GM12891 (cell line): ENCODE measurements around the gene TMX3.

ENCODE experiments used
- DNase-seq: peaks from one replicate; pipeline ENCODE4 v3.0.0; 2011; ENCODE audit warnings: low spot score; ENCODE audit not compliant: insufficient read length
- FAIRE-seq: peaks from 2 replicates; lab custom pipeline; 2011; peaks lifted over from hg19 to GRCh38; lab: Jason Lieb, UNC
- PAX5 ChIP-seq: IDR thresholded peaks from 2 replicates; pipeline ENCODE4 v1.6.1; 2011; ENCODE audit warnings: low read length, moderate library complexity, mild to moderate bottlenecking; ENCODE audit not compliant: insufficient read depth, severe bottlenecking
- POLR2A ChIP-seq: IDR thresholded peaks from 2 replicates; pipeline ENCODE4 v1.6.1; 2011; ENCODE audit warnings: low read depth, low read length, control low read depth
- POLR2AphosphoS5 ChIP-seq: IDR thresholded peaks from 2 replicates; pipeline ENCODE4 v1.6.1; 2011; ENCODE audit warnings: low read depth, low read length, control low read depth
- POU2F2 ChIP-seq: IDR thresholded peaks from 2 replicates; pipeline ENCODE4 v1.6.1; 2011; ENCODE audit warnings: low read depth, mild to moderate bottlenecking, control low read depth, low read length, moderate library complexity
- SPI1 ChIP-seq: IDR thresholded peaks from 2 replicates; pipeline ENCODE4 v1.6.1; 2011; ENCODE audit warnings: low read depth, low read length, control low read depth
- TAF1 ChIP-seq: IDR thresholded peaks from 2 replicates; pipeline ENCODE4 v1.6.1; 2011; ENCODE audit warnings: low read depth, low read length, control low read depth

The TMX3 gene

GRCh38 chr18:68714366-68714711 is 569 bp downstream of the TMX3 start:
- TF ChIP-seq TAF1 (no peak), POU2F2 (no peak), PAX5 (no peak), SPI1 (no peak), POLR2AphosphoS5 (no peak), POLR2A (no peak)
- no peak for FAIRE-seq
- DNase-seq, result no peak

- TF ChIP-seq PAX5 (no peak), POU2F2 (no peak), POLR2A (no peak), POLR2AphosphoS5 (no peak), SPI1 (no peak), TAF1 (no peak)
- DNase-seq, result no peak
- no peak for FAIRE-seq
These were observed 1.1 kb downstream of the TMX3 start for GRCh38 chr18:68713796-68714195.

- FAIRE-seq, result peak; percentile 81
- no peak for DNase-seq
- no peak for TF ChIP-seq POLR2AphosphoS5
- TF ChIP-seq TAF1, result no peak
- TF ChIP-seq POLR2A, result no peak
- no peak for TF ChIP-seq PAX5
- TF ChIP-seq POU2F2, result no peak
- TF ChIP-seq SPI1, result no peak
These were observed 1.8 kb downstream of the TMX3 start for GRCh38 chr18:68713131-68713530.

GRCh38 chr18:68707646-68708045 is 7.3 kb downstream of the TMX3 start:
- TF ChIP-seq POU2F2, result no peak
- no peak for TF ChIP-seq POLR2A
- TF ChIP-seq PAX5, result no peak
- no peak for TF ChIP-seq SPI1
- TF ChIP-seq TAF1, result no peak
- no peak for TF ChIP-seq POLR2AphosphoS5
- DNase-seq (no peak), FAIRE-seq (no peak)

GRCh38 chr18:68705119-68705518 is 9.8 kb downstream of the TMX3 start:
- DNase-seq (no peak), FAIRE-seq (no peak)
- TF ChIP-seq SPI1 (no peak), POLR2A (no peak), POLR2AphosphoS5 (no peak), TAF1 (no peak), POU2F2 (no peak), PAX5 (no peak)

GRCh38 chr18:68703326-68703725 is 11.6 kb downstream of the TMX3 start:
- FAIRE-seq, result no peak
- no peak for DNase-seq
- no peak for TF ChIP-seq PAX5
- no peak for TF ChIP-seq POLR2A
- TF ChIP-seq POLR2AphosphoS5, result no peak
- TF ChIP-seq TAF1, result no peak
- no peak for TF ChIP-seq SPI1
- TF ChIP-seq POU2F2, result no peak

GRCh38 chr18:68701353-68701752 is 13.6 kb downstream of the TMX3 start:
- DNase-seq (no peak), FAIRE-seq (no peak)
- TF ChIP-seq POLR2A, result no peak
- no peak for TF ChIP-seq TAF1
- TF ChIP-seq POU2F2, result no peak
- TF ChIP-seq SPI1, result no peak

GRCh38 chr18:68699043-68699442 is 15.9 kb downstream of the TMX3 start:
- FAIRE-seq, result no peak

GRCh38 chr18:68696937-68697336 is 18.0 kb downstream of the TMX3 start:
- TF ChIP-seq PAX5 (no peak), POLR2A (no peak), SPI1 (no peak), POU2F2 (no peak), TAF1 (no peak), POLR2AphosphoS5 (no peak)
- DNase-seq, result no peak
- FAIRE-seq, result no peak

More at GRCh38 chr18:68699043-68699442, 15.9 kb downstream of the TMX3 start:
- DNase-seq, result no peak
- TF ChIP-seq POLR2A, result no peak

- no peak for DNase-seq
- no peak for FAIRE-seq
- TF ChIP-seq POLR2A (no peak), POLR2AphosphoS5 (no peak), TAF1 (no peak), PAX5 (no peak)
These were observed 20.6 kb downstream of the TMX3 start for GRCh38 chr18:68694316-68694715.

GRCh38 chr18:68693091-68693815 is 21.7 kb downstream of the TMX3 start:
- FAIRE-seq (no peak), DNase-seq (no peak)
- no peak for TF ChIP-seq POU2F2
- no peak for TF ChIP-seq POLR2A
- no peak for TF ChIP-seq PAX5
- TF ChIP-seq POLR2AphosphoS5, result no peak
- no peak for TF ChIP-seq SPI1
- no peak for TF ChIP-seq TAF1
